Measurements from ENCODE around the gene MCM3AP. TPM values are rescaled to one million over a fixed set of nuclear protein-coding genes. Genes with fewer than 3 reads are reported as not detected.

MCM3AP gene
- total RNA-seq, 1 donor from 2014 or later = 58.8 TPM

DNA sequence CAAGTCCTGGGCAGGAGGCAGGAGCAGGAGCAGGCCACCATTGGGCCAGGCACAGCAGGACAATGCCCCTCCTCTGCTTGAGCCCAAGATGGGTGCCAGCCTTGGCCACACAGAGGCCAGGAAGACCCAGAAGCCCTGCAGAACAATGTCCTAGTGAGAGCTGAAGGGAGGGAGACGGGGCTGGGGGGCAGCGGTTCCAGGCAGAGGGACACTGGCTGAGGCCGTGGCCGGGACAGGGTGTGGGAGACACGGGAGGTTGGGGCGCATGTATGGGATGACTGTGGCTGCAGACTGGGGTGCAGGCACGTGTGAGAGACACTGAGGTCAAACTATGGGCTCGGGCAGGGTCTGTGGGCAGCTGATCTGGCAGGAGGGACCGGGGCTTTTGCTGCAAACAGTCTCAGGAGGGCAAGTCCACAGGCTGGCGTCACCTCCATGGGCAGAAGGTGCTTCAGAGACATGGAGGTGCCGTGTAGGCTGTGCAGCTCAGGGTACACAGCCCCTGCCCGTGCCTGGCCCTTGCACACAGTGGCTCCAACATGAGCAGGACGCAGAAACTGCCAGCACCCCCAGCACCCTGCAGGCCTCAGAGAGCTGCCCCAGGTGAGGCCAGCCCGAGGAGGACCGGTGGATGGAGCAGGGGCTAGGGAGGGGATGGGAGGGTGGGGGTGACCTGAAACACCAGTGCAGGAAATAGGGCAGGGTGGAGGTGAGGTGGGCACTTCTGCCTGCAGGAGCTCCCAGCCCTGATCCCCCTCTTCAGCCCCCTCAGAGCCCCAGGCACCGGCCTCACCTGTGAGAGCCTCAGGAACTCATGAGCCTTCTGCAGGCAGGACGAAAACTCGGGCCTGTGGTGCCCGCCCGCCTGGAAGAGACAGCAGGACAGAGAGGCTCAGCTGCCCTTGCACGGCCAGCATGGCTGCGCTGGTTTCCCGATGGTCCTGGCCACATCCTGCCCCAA lies 76.4 kb downstream of the MCM3AP start:
- Histone ChIP-seq H3K4me3 (no peak overlapping the region), H3K9me3 (replicated peaks) (no peaks in the 10 kb centered on the region), H3K4me1 (peaks cover 6% of the 10 kb centered on the region), H3K36me3 (peaks cover 96% of the 10 kb centered on the region), H3K27ac (replicated peaks) (no peak overlapping the region), H3K27me3 (ENCODE audit: low read depth) (no peaks in the 10 kb centered on the region)
- intact Hi-C loops (cut with micrococcal nuclease) = no loop called here
- no peak for TF ChIP-seq CTCF (IDR thresholded peaks at IDR 0.05; ENCODE audit: borderline replicate concordance)
- DNase-seq = no peak

DNA sequence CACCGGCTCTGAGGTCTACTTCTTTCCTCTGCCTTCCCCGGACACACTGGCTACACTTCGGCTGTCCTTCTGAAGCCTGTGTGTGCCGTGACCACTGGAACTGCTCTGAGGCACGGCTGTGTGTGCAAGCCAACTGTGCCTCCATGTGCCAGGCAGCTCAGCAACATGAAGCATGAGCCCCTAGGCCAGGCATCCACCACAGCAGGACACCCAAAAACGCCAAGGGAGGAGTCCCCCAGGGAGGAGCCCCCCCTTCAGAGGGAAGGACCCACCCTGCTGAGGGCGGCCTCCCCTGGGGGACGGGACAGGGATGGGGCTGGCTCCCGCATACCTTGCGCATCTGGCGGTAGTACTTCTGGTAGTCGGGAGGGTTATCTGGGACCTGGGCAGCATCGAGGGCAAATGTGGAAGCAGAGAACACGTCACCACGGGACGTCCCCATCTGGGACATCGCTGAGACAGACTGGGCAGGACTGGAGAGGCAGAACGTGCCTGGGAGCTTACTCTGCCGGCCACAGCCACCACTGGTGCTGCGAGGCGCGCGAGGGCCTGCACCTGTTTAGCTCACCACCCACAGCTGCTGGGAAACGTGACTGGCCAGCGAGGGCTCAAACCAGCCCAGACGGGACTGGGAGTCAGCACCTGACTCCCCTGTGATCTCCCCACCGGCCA lies 77.4 kb downstream of the MCM3AP start:
- intact Hi-C loops (cut with micrococcal nuclease) = no loop called here
- Histone ChIP-seq H3K4me3 (no peak overlapping the region), H3K36me3 (peaks cover 96% of the 10 kb centered on the region), H3K27me3 (ENCODE audit: low read depth) (no peaks in the 10 kb centered on the region), H3K9me3 (replicated peaks) (no peaks in the 10 kb centered on the region), H3K4me1 (peaks cover 16% of the 10 kb centered on the region), H3K27ac (replicated peaks) (no peak overlapping the region)
- TF ChIP-seq CTCF (IDR thresholded peaks at IDR 0.05; ENCODE audit: borderline replicate concordance) = no peak
- no peak for DNase-seq

GRCh38 chr21:46207006-46207919 lies 78.1 kb downstream of the MCM3AP start:
- no peaks in the 10 kb centered on the region for H3K9me3 ChIP-seq (replicated peaks)
- no peak for DNase-seq
- intact Hi-C loops (cut with micrococcal nuclease) = no loop called here
- H3K4me3 ChIP-seq = no peak overlapping the region
- TF ChIP-seq CTCF (IDR thresholded peaks at IDR 0.05; ENCODE audit: borderline replicate concordance) = no peak
- H3K4me1 ChIP-seq = peaks cover 19% of the 10 kb centered on the region
- H3K27me3 ChIP-seq (ENCODE audit: low read depth) = no peaks in the 10 kb centered on the region
- H3K27ac ChIP-seq (replicated peaks) = no peak overlapping the region
- H3K36me3 ChIP-seq = peaks cover 97% of the 10 kb centered on the region

DNA sequence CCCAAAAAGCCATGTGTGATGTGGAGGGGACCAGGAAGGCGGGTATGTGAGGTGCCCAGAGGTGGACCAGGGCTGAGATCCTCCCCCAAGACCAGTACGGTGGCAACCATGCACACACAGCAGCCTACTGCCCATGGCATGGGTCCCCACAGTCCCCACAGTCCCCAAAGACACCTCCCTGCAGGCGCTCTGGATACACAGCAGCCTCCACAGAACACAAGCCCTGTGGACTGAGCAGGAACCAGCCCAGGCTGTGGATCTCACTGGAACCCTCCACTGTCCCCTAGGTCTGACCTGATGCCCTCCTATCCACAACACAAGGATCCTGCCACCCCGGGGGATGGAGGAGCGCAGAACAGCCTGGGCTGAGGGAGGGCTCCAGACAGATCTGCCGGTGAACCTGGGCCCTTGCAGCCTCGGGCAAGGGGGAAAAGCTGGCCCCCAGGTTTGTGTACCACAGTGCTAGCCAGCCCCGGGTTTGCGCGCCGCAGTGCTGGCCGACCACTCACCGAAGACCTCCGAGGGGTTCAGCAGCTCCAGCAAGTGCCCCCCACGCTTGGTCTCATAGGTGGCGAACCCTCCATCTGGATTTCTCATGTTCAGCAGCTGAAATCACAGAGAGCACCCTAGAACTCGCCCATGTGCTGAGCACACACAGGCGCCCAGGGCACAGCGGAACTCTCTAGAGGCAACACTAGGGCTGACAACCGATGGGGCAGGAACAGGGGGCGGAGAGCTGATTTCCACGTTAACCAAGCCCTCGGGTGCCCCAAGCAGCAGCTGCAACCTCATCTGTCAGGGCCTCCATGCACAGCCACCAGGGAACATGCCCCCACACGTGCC lies 79.0 kb downstream of the MCM3AP start:
- no peak for DNase-seq
- intact Hi-C loops (cut with micrococcal nuclease) = no loop called here
- H3K27ac ChIP-seq (replicated peaks) = no peak overlapping the region
- H3K27me3 ChIP-seq (ENCODE audit: low read depth) = no peaks in the 10 kb centered on the region
- H3K4me1 ChIP-seq = peaks cover 19% of the 10 kb centered on the region
- H3K9me3 ChIP-seq (replicated peaks) = no peaks in the 10 kb centered on the region
- H3K36me3 ChIP-seq = peaks cover 88% of the 10 kb centered on the region
- no peak for TF ChIP-seq CTCF (IDR thresholded peaks at IDR 0.05; ENCODE audit: borderline replicate concordance)
- H3K4me3 ChIP-seq = no peak overlapping the region

All from left ventricle myocardium inferior (tissue), 1 donor.